Measurements from ENCODE around the gene KRT78. TPM values are rescaled to one million over a fixed set of nuclear protein-coding genes. Genes with fewer than 3 reads are reported as not detected.

The KRT78 gene
- total and polyA plus RNA-seq, 2 donors (not counting 1 experiment from before 2014, with no cell fraction given) = not detected

DNA sequence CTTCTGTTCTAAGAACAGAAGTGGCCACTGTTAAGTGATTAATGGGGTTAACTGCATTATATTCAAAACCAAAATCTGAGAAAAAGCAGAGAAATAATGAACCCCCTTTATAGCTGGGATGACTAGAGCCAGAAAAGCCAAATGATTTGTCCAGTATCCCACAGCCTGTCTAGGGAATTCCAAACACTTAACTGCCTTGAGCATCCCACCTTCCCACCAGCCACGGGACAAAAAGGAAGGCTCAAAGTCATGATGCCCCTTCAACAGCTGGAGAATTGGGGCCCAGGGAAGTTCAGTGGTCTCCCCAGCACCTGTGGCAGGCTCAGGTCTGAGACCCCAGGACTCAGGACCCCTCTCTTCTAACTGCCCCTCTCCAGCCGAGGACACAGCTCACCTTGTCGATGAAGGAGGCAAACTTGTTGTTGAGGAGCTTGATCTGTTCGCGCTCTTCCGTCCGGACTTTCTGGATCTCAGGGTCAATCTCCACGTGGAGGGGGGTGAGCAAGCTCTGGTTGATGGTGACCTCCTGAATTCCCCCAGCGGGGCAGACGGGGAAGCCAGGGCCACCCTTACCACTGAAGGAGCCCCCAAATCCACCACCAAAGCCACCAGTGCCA lies 35.5 kb downstream of the KRT78 start:
- ATAC-seq (ENCODE audit: low read depth) (no peak), DNase-seq (no peak)
- Mint-ChIP-seq H3K9me3 (ENCODE audit: insufficient read depth) (no peaks in the 10 kb centered on the region), H3K27ac (no peak overlapping the region), H3K4me1 (no peaks in the 10 kb centered on the region), H3K4me3 (no peak overlapping the region), H3K27me3 (peaks cover 23% of the 10 kb centered on the region)
- intact Hi-C loops (cut with micrococcal nuclease) = no loop called here
- Histone ChIP-seq H3K36me3 (replicated peaks in 1 of 2; ENCODE audit: control extremely low read depth in 1 of 2, control insufficient read depth in 1 of 2, extremely low read depth in 1 of 2, insufficient read depth in 2 of 2, low read length in 1 of 2) (no peaks in the 10 kb centered on the region), H2AFZ (ENCODE audit: insufficient read depth, low read depth, low read length, poor library complexity, severe bottlenecking) (no peak overlapping the region), H3K79me2 (ENCODE audit: control insufficient read depth, insufficient read depth, low read length) (no peaks in the 10 kb centered on the region), H3K9me3 (ENCODE audit: control extremely low read depth in 1 of 3, control insufficient read depth in 2 of 3, insufficient read depth in 1 of 3, low read length in 2 of 3) (no peaks in the 10 kb centered on the region), H3K4me3 (ENCODE audit: control extremely low read depth in 1 of 5, extremely low read depth in 1 of 5, insufficient read depth in 1 of 5, low read depth in 2 of 5, low read length in 4 of 5) (no peak overlapping the region), H3K9ac (ENCODE audit: low read length) (no peak overlapping the region), H3K4me2 (replicated peaks; ENCODE audit: low read depth, low read length, poor library complexity, severe bottlenecking) (no peak overlapping the region), H4K20me1 (ENCODE audit: control insufficient read depth, insufficient read depth, low read length, poor library complexity, severe bottlenecking) (no peaks in the 10 kb centered on the region), H3K4me1 (ENCODE audit: control insufficient read depth in 2 of 2, insufficient read depth in 2 of 2, low read length in 2 of 2) (no peaks in the 10 kb centered on the region), H3K27ac (ENCODE audit: low read length in 2 of 2) (no peak overlapping the region), H3K27me3 (replicated peaks in 1 of 4; ENCODE audit: control extremely low read depth in 1 of 4, control insufficient read depth in 3 of 4, insufficient read depth in 4 of 4, low read length in 3 of 4) (no peaks in the 10 kb centered on the region)
- POLR2A ChIA-PET = no interaction called here
- WGBS (ENCODE audit: insufficient coverage) = 91% methylated on average over 6 of the region's 10 CpGs
- CTCF ChIA-PET = no interaction called here
- no peak for TF ChIP-seq EZH2 (IDR thresholded peaks at IDR 0.05; ENCODE audit: borderline replicate concordance, insufficient read depth, low read depth, low read length, poor library complexity, severe bottlenecking)
- TF ChIP-seq, protein P1, sequence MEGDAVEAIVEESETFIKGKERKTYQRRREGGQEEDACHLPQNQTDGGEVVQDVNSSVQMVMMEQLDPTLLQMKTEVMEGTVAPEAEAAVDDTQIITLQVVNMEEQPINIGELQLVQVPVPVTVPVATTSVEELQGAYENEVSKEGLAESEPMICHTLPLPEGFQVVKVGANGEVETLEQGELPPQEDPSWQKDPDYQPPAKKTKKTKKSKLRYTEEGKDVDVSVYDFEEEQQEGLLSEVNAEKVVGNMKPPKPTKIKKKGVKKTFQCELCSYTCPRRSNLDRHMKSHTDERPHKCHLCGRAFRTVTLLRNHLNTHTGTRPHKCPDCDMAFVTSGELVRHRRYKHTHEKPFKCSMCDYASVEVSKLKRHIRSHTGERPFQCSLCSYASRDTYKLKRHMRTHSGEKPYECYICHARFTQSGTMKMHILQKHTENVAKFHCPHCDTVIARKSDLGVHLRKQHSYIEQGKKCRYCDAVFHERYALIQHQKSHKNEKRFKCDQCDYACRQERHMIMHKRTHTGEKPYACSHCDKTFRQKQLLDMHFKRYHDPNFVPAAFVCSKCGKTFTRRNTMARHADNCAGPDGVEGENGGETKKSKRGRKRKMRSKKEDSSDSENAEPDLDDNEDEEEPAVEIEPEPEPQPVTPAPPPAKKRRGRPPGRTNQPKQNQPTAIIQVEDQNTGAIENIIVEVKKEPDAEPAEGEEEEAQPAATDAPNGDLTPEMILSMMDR (IDR thresholded peaks at IDR 0.05) = no peak

DNA sequence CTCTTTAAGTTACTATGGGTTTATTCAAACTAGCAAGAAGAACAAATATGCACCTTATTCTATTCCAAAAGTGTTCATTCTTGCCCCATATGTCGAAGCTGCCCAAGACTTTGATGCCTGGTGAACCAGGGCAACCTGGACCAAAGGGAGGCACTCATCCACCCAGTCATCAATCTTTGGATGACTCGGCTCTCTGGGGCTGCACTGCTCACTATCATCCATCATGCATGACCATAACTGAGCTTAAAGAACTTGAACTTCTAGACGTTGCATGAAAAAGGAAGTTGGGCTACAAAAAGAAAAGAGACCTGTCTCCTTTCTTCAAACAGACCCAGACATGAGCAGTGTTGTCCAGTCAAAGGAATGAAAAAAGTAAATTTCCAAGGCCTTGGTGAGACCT lies 36.0 kb downstream of the KRT78 start:
- Mint-ChIP-seq H3K9me3 (ENCODE audit: insufficient read depth) (no peaks in the 10 kb centered on the region), H3K27ac (no peak overlapping the region), H3K4me1 (no peaks in the 10 kb centered on the region), H3K4me3 (no peak overlapping the region), H3K27me3 (peaks cover 20% of the 10 kb centered on the region)
- no peak overlapping the region for H3K9ac ChIP-seq (ENCODE audit: low read length)
- no peak overlapping the region for H3K27ac ChIP-seq (ENCODE audit: low read length in 2 of 2)
- no peaks in the 10 kb centered on the region for H3K27me3 ChIP-seq (replicated peaks in 1 of 4; ENCODE audit: control extremely low read depth in 1 of 4, control insufficient read depth in 3 of 4, insufficient read depth in 4 of 4, low read length in 3 of 4)
- TF ChIP-seq, protein P1 (IDR thresholded peaks at IDR 0.05) = no peak
- no peak for TF ChIP-seq EZH2 (IDR thresholded peaks at IDR 0.05; ENCODE audit: borderline replicate concordance, insufficient read depth, low read depth, low read length, poor library complexity, severe bottlenecking)
- 92% methylated on average over 1 of the region's 3 CpGs for WGBS (ENCODE audit: insufficient coverage)
- ChIA-PET CTCF (no interaction called here), POLR2A (no interaction called here)
- no peaks in the 10 kb centered on the region for H3K4me1 ChIP-seq (ENCODE audit: control insufficient read depth in 2 of 2, insufficient read depth in 2 of 2, low read length in 2 of 2)
- H3K4me2 ChIP-seq (replicated peaks; ENCODE audit: low read depth, low read length, poor library complexity, severe bottlenecking) = no peak overlapping the region
- H2AFZ ChIP-seq (ENCODE audit: insufficient read depth, low read depth, low read length, poor library complexity, severe bottlenecking) = no peak overlapping the region
- no peaks in the 10 kb centered on the region for H3K36me3 ChIP-seq (replicated peaks in 1 of 2; ENCODE audit: control extremely low read depth in 1 of 2, control insufficient read depth in 1 of 2, extremely low read depth in 1 of 2, insufficient read depth in 2 of 2, low read length in 1 of 2)
- no peak for DNase-seq
- no peak overlapping the region for H3K4me3 ChIP-seq (ENCODE audit: control extremely low read depth in 1 of 5, extremely low read depth in 1 of 5, insufficient read depth in 1 of 5, low read depth in 2 of 5, low read length in 4 of 5)
- no peaks in the 10 kb centered on the region for H4K20me1 ChIP-seq (ENCODE audit: control insufficient read depth, insufficient read depth, low read length, poor library complexity, severe bottlenecking)
- ATAC-seq (ENCODE audit: low read depth) = no peak
- H3K9me3 ChIP-seq (ENCODE audit: control extremely low read depth in 1 of 3, control insufficient read depth in 2 of 3, insufficient read depth in 1 of 3, low read length in 2 of 3) = no peaks in the 10 kb centered on the region
- H3K79me2 ChIP-seq (ENCODE audit: control insufficient read depth, insufficient read depth, low read length) = no peaks in the 10 kb centered on the region
- intact Hi-C loops (cut with micrococcal nuclease) = no loop called here
